GM12878 (cell line): ENCODE data around the gene FARS2. TPM values are rescaled to one million over a fixed set of nuclear protein-coding genes. Genes with fewer than 3 reads are reported as not detected.
A peak's percentile ranks its signal among the peaks of the same experiment; 100 is the strongest.

Experiments
- ATAC-seq: fragments of 200-7000 bp; cut with Tn5 transposase; 3 replicates; pipeline ENCODE4 v1.9.1; 2020; ENCODE audit warnings: mild to moderate bottlenecking, moderate library complexity
- BruUV-seq: library from RNA; stranded (reverse); fragments of 400-500 nt; replicated peaks from 2 replicates; lab custom pipeline; 2021; lab: Mats Ljungman, UMichigan
- CTCF ChIA-PET: fragments of 300-600 bp; sonication (Branson Sonifier 250); formaldehyde crosslinking; extraction: SDS; loops from one replicate; lab custom pipeline; 2021; ENCODE audit warnings: inconsistent platforms; lab: Yijun Ruan, JAX
- POLR2A ChIA-PET: fragments of 350-600 bp; formaldehyde crosslinking; extraction: SDS; loops from one replicate; lab custom pipeline; 2021; ENCODE audit warnings: inconsistent platforms; lab: Charles Lee
- RAD21 ChIA-PET: fragments of 300-600 bp; sonication (Branson Sonifier 250); formaldehyde crosslinking; loops from one replicate; lab custom pipeline; 2023; ENCODE audit warnings: antibody characterized with exemption; ENCODE audit not compliant: unreplicated experiment; lab: Charles Lee
- SMC1A ChIA-PET: fragments of 300-600 bp; sonication (Branson Sonifier 250); formaldehyde crosslinking; loops from one replicate; lab custom pipeline; 2023; ENCODE audit not compliant: unreplicated experiment, uncharacterized antibody; lab: Charles Lee
- DNase-seq: peaks from one replicate; pipeline ENCODE4 v3.0.0-alpha.2; 2011; ENCODE audit warnings: low read depth, low spot score
- FAIRE-seq: peaks from 3 replicates; lab custom pipeline; 2011; peaks lifted over from hg19 to GRCh38; lab: Jason Lieb, UNC
- H2AFZ ChIP-seq: 2 replicates; pipeline ENCODE4 v1.6.0; 2011; ENCODE audit warnings: low read depth, low read length, control low read depth; ENCODE audit not compliant: control insufficient read depth
- H3K27ac ChIP-seq: 2 replicates; pipeline ENCODE4 v1.5.1; 2011; ENCODE audit warnings: control low read depth; ENCODE audit not compliant: control insufficient read depth, insufficient read depth
- H3K27me3 ChIP-seq, 2 experiments: replicated peaks in 1 of 2; 2 replicates each; pipeline versions ENCODE4 v1.6.0 to v1.6.1; 2011; ENCODE audit warnings: low read length in 1 of 2; ENCODE audit not compliant: control insufficient read depth in 2 of 2, insufficient read depth in 2 of 2
- H3K36me3 ChIP-seq, 2 experiments: 2 replicates each; pipeline ENCODE4 v1.5.1; 2011; ENCODE audit warnings: low read length in 1 of 2; ENCODE audit not compliant: control insufficient read depth in 2 of 2, insufficient read depth in 2 of 2
- H3K4me1 ChIP-seq: 2 replicates; pipeline ENCODE4 v1.6.1; 2011; ENCODE audit warnings: mild to moderate bottlenecking, low read length, moderate library complexity, mixed read lengths; ENCODE audit not compliant: control insufficient read depth, insufficient read depth
- H3K4me2 ChIP-seq: 2 replicates; pipeline ENCODE4 v1.6.0; 2011; ENCODE audit warnings: control low read depth; ENCODE audit not compliant: control insufficient read depth, insufficient read depth
- H3K4me3 ChIP-seq: fragments of 200-600 bp; sonication (generic); 2 replicates; pipeline ENCODE4 v1.5.1; 2016
- H3K79me2 ChIP-seq: 2 replicates; pipeline ENCODE4 v1.6.0; 2011; ENCODE audit warnings: low read length; ENCODE audit not compliant: control insufficient read depth, insufficient read depth
- H3K9ac ChIP-seq: 2 replicates; pipeline ENCODE4 v1.8.0; 2011; ENCODE audit warnings: low read length, control low read depth, mixed read lengths; ENCODE audit not compliant: control insufficient read depth, insufficient read depth
- H3K9me3 ChIP-seq: replicated peaks from 3 replicates; pipeline ENCODE4 v1.5.1; 2011; ENCODE audit warnings: mild to moderate bottlenecking, low read length; ENCODE audit not compliant: control insufficient read depth, insufficient read depth
- H4K20me1 ChIP-seq: 2 replicates; pipeline ENCODE4 v1.6.0; 2011; ENCODE audit not compliant: control insufficient read depth, insufficient read depth
- CEBPB ChIP-seq, 2 experiments: fragments of 150-350 bp in 1 of 2; IDR thresholded peaks; 2 replicates each; pipeline ENCODE4 v1.6.1; 2012 to 2014; ENCODE audit warnings: low read depth in 2 of 2, low read length in 2 of 2, borderline replicate concordance in 1 of 2, inconsistent platforms in 1 of 2
- FOS ChIP-seq: IDR thresholded peaks from 3 replicates; pipeline ENCODE4 v1.6.1; 2011; ENCODE audit warnings: borderline replicate concordance; ENCODE audit not compliant: insufficient read length; ENCODE audit errors: extremely low read depth
- HDGF ChIP-seq: fragments of 450-650 bp; IDR thresholded peaks from 2 replicates; pipeline ENCODE4 v1.6.1; 2016; ENCODE audit warnings: antibody characterized with exemption
- KDM1A ChIP-seq: fragments of 200-600 bp; sonication (generic); IDR thresholded peaks from 2 replicates; pipeline ENCODE4 v1.6.1; 2016; ENCODE audit warnings: borderline replicate concordance
- NFIC ChIP-seq: IDR thresholded peaks from 2 replicates; pipeline ENCODE4 v1.6.1; 2012; ENCODE audit warnings: low read depth, mild to moderate bottlenecking, inconsistent platforms, low read length, moderate library complexity
- RCOR1 ChIP-seq: conservative IDR thresholded peaks from 2 replicates; pipeline ENCODE4 v1.6.1; 2012; ENCODE audit warnings: low read depth, low read length, improper control_type of control experiment
- SMC3 ChIP-seq: IDR thresholded peaks from 2 replicates; pipeline ENCODE4 v1.6.1; 2011; ENCODE audit warnings: low read length, improper control_type of control experiment, borderline replicate concordance
- ZBTB11 ChIP-seq: fragments of 450-650 bp; formaldehyde crosslinking; IDR thresholded peaks from 2 replicates; pipeline ENCODE4 v1.5.0; 2022; ENCODE audit warnings: mild to moderate bottlenecking, missing genetic modification characterization
- ZNF384 ChIP-seq: IDR thresholded peaks from 2 replicates; pipeline ENCODE4 v1.6.1; 2012; ENCODE audit warnings: low read depth, mild to moderate bottlenecking, low read length, improper control_type of control experiment, borderline replicate concordance
- ZNF592 ChIP-seq: fragments of 450-650 bp; IDR thresholded peaks from 2 replicates; pipeline ENCODE4 v1.6.1; 2017; ENCODE audit warnings: mild to moderate bottlenecking, moderate library complexity
- WGBS: methylation state at CpG from one replicate; pipeline ENCODE4 v1.1.6; 2016; ENCODE audit warnings: low lambda C conversion rate; ENCODE audit not compliant: insufficient replicate concordance, insufficient coverage; ENCODE audit errors: missing lambda C conversion rate; 5-methylcytosine and 5-hydroxymethylcytosine counted together
- in situ Hi-C: fragments of 300-500 bp; cut with MboI; formaldehyde crosslinking; loops from 9 replicates; pipeline ENCODE4 v1.14.3; 2018; ENCODE audit warnings: mixed read lengths
- intact Hi-C: fragments of 100-400 bp; cut with micrococcal nuclease; formaldehyde crosslinking; loops from one replicate; pipeline ENCODE4 v1.14.2; 2022; ENCODE audit not compliant: unreplicated experiment
- polyA plus RNA-seq, 11 experiments: library from polyadenylated mRNA; depleted of rRNA in 4 of 11; unstranded in 6 of 11; stranded (reverse) in 5 of 11; fragments of >200 nt; fragmentation: Nextera tagmentation in 4 of 11; fragmentation: Illumina TruSeq in 1 of 11; extraction: Ambion mirVana in 4 of 11; extraction: Trizol in 1 of 11; gene quantifications; 1 replicate in 1 of 11; 2 replicates in 10 of 11; pipeline versions ENCODE4 v1.2.1 to v1.2.3, GENCODE V29; 2011 to 2016; ENCODE audit warnings: inconsistent platforms in 2 of 11, missing spikeins in 2 of 11, low read depth in 1 of 11
- total RNA-seq, 4 experiments: library from RNA; depleted of rRNA in 3 of 4; stranded (reverse); fragments of >200 nt in 3 of 4; fragmentation: Illumina TruSeq in 1 of 4; extraction: Trizol in 1 of 4; gene quantifications; 2 replicates each; pipeline versions ENCODE4 v1.2.1 to v1.2.3, GENCODE V29; 2013 to 2021
- TF ChIP-seq, protein P1 (sequence below): fragments of 450-650 bp; IDR thresholded peaks from 2 replicates; pipeline ENCODE4 v1.6.1; 2014; ENCODE audit warnings: mild to moderate bottlenecking

Gene FARS2
- total and polyA plus RNA-seq, 10 of the 15 experiments (the other 5 are each of a cell fraction or from before 2014, with no cell fraction given), result 16.8 to 46.7 (median 25.6) TPM

GRCh38 chr6:5399391-5399790 is 138.1 kb downstream of the FARS2 start (continued):
- TF ChIP-seq, protein P1, sequence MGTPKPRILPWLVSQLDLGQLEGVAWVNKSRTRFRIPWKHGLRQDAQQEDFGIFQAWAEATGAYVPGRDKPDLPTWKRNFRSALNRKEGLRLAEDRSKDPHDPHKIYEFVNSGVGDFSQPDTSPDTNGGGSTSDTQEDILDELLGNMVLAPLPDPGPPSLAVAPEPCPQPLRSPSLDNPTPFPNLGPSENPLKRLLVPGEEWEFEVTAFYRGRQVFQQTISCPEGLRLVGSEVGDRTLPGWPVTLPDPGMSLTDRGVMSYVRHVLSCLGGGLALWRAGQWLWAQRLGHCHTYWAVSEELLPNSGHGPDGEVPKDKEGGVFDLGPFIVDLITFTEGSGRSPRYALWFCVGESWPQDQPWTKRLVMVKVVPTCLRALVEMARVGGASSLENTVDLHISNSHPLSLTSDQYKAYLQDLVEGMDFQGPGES, result no peak

DNA sequence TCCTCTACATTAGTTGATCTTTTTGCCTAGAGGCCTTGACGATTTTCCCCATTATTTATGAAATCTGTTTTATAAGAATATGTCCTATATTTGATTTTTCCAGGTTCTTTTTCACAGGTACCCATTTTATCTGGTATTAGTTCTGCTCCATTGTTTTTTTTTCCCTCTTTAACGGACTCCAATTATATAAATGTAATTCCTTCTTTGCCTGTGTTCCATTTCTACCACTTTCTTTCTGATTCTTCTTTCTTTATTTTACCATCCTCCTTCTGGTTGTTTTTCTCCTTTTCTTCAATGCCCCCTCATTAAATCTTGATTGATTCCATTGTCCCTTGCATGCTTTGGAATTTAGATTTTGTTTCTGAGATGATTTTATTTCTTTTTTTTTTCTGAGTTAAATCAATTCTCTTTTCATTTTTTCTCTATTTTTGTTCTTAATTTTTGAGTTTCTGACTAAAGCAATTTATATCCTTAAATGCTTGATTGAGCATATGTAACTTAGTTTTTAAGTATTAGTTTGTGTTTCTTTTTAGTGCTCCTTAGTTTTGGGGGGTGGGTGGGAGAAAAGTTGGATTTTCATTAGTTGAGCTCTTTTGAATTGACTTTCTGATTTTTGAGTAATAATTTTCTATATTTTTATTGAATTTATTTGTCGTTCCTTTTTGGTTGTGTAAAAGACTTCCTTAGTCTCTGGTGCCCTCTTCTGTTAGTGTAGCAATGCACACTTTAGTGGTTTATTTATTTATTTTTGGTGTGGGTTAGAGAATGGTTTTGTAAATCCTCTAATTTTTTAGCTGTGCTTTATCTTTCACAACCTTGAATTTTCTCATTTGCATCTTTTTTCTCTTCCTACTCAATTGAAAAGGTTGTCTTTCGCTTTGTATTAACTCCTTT is 140.8 kb downstream of the FARS2 start:
- POLR2A ChIA-PET, result interaction anchor here (0.7 kb wide), 1 partner anchor 1083 kb away, joined by 4 read pairs; no protein-coding TSS in a partner anchor
- intact Hi-C loops, result loop anchor here (1.0 to 5.0 kb wide), 2 partner anchors 190 to 259 kb away; no protein-coding TSS in a partner anchor
- Histone ChIP-seq H3K4me1 (no peaks in the 10 kb centered on the region), H3K36me3 (peaks cover 0 to 3% of the 10 kb centered on the region in 2 experiments; a peak in 1 of 4 replicates), H4K20me1 (no peaks in the 10 kb centered on the region), H3K27me3 (no peaks in the 10 kb centered on the region), H3K9ac (no peak overlapping the region), H3K4me3 (no peak overlapping the region), H3K4me2 (no peak overlapping the region), H3K27ac (no peak overlapping the region), H3K9me3 (no peaks in the 10 kb centered on the region), H3K79me2 (no peaks in the 10 kb centered on the region), H2AFZ (no peak overlapping the region)
- RAD21 ChIA-PET, result interaction anchor here (0.7 to 3.5 kb wide), 6 partner anchors 22 to 431 kb away, joined by 3 to 35 read pairs (median 4); no protein-coding TSS in a partner anchor
- DNase-seq (no peak), ATAC-seq (peak; percentile 67), FAIRE-seq (no peak)
- BruUV-seq, result no TSS peak
- SMC1A ChIA-PET, result interaction anchor here (0.6 to 2.9 kb wide), 8 partner anchors 12 to 260 kb away, joined by 3 to 21 read pairs (median 4); no protein-coding TSS in a partner anchor
- 59% methylated on average over 4 of the region's 4 CpGs for WGBS
- CTCF ChIA-PET, result interaction anchor here (1.0 to 5.0 kb wide), 16 partner anchors 8 to 345 kb away, joined by 3 to 34 read pairs (median 4); no protein-coding TSS in a partner anchor
- in situ Hi-C loops, result loop anchor here (5.0 kb wide), 1 partner anchor 260 kb away; no protein-coding TSS in a partner anchor
- TF ChIP-seq ZBTB11 (CRISPR knock-in tag) (no peak), SMC3 (peak; percentile 55; the same call in 1 of the 2 replicates), FOS (no peak), NFIC (no peak), CEBPB (IDR thresholded peaks at IDR 0.05; ENCODE audit: borderline replicate concordance in 1 of 2, low read depth in 2 of 2, low read length in 2 of 2) (no peak), RCOR1 (no peak), ZNF592 (0 out of 2 replicates have a peak, but pooled peaks have one; percentile 19), HDGF (no peak), ZNF384 (no peak), KDM1A (no peak)
